PC-9 (cell line): ENCODE measurements around the gene LDLRAD3. TPM values are rescaled to one million over a fixed set of nuclear protein-coding genes. Genes with fewer than 3 reads are reported as not detected.
"Not testable (repeated sequence)": the region's sequence is repeated elsewhere in the genome, so short reads cannot be mapped to it uniquely, and the experiment has no call there.

ENCODE experiments used
- BruUV-seq: library from RNA; stranded (reverse); fragments of 400-500 nt; replicated peaks from 2 replicates; lab custom pipeline; 2021; lab: Mats Ljungman, UMichigan
- CTCF ChIA-PET: fragments of 300-600 bp; sonication (Branson Sonifier 250); formaldehyde crosslinking; loops from one replicate; lab custom pipeline; 2022; ENCODE audit warnings: antibody characterized with exemption; lab: Charles Lee
- POLR2A ChIA-PET: fragments of 300-600 bp; sonication (Branson Sonifier 250); formaldehyde crosslinking; loops from one replicate; lab custom pipeline; 2022; ENCODE audit warnings: antibody characterized with exemption; ENCODE audit not compliant: unreplicated experiment; lab: Charles Lee
- DNase-seq, 2 experiments: peaks; one replicate each; pipeline versions ENCODE4 v3.0.0 to v3.0.0-alpha.2; 2015 to 2022; ENCODE audit warnings: mixed read lengths in 1 of 2
- H2AFZ ChIP-seq: fragments of 200-600 bp; sonication (generic); 2 replicates; pipeline ENCODE4 v1.8.1; 2017; ENCODE audit warnings: antibody characterized with exemption
- H3F3A ChIP-seq: fragments of 200-600 bp; sonication (generic); 2 replicates; pipeline ENCODE4 v1.8.1; 2017; ENCODE audit warnings: antibody characterized with exemption, mild to moderate bottlenecking, low read depth; ENCODE audit not compliant: insufficient read depth
- H3K27ac ChIP-seq: fragments of 200-600 bp; sonication (generic); 2 replicates; pipeline ENCODE4 v1.6.1; 2016; ENCODE audit warnings: mixed run types
- H3K27me3 ChIP-seq: fragments of 200-600 bp; sonication (generic); 2 replicates; pipeline ENCODE4 v1.6.1; 2016; ENCODE audit warnings: low read depth, mixed run types; ENCODE audit not compliant: insufficient read depth
- H3K36me3 ChIP-seq: fragments of 200-600 bp; sonication (generic); 2 replicates; pipeline ENCODE4 v1.6.1; 2016; ENCODE audit warnings: low read depth, mixed run types
- H3K4me1 ChIP-seq: fragments of 200-600 bp; sonication (generic); replicated peaks from 2 replicates; pipeline ENCODE4 v1.6.1; 2016; ENCODE audit warnings: mixed run types; ENCODE audit not compliant: insufficient read depth
- H3K4me2 ChIP-seq: fragments of 200-600 bp; sonication (generic); 2 replicates; pipeline ENCODE4 v1.6.1; 2017; ENCODE audit warnings: mixed run types
- H3K4me3 ChIP-seq: fragments of 200-600 bp; sonication (generic); 2 replicates; pipeline ENCODE4 v1.6.1; 2016; ENCODE audit warnings: mixed run types
- H3K79me2 ChIP-seq: fragments of 200-600 bp; sonication (generic); 2 replicates; pipeline ENCODE4 v1.6.1; 2017; ENCODE audit warnings: low read depth, mixed run types
- H3K9me2 ChIP-seq: fragments of 200-600 bp; sonication (generic); 2 replicates; pipeline ENCODE4 v1.8.1; 2017; ENCODE audit warnings: mild to moderate bottlenecking; ENCODE audit not compliant: insufficient read depth
- H3K9me3 ChIP-seq: fragments of 200-600 bp; sonication (generic); 2 replicates; pipeline ENCODE4 v1.8.1; 2016; ENCODE audit warnings: low read depth; ENCODE audit not compliant: insufficient read depth
- H4K20me1 ChIP-seq: fragments of 200-600 bp; sonication (generic); 2 replicates; pipeline ENCODE4 v1.8.1; 2017; ENCODE audit not compliant: insufficient read depth
- CTCF ChIP-seq: fragments of 200-600 bp; sonication (generic); conservative IDR thresholded peaks from 2 replicates; pipeline ENCODE4 v1.6.1; 2017; ENCODE audit warnings: mixed run types, antibody characterized with exemption, mild to moderate bottlenecking, moderate library complexity
- EZH2 ChIP-seq: fragments of 200-600 bp; sonication (generic); IDR thresholded peaks from 2 replicates; pipeline ENCODE4 v1.8.0; 2017; ENCODE audit warnings: antibody characterized with exemption, low read depth
- intact Hi-C: fragments of 100-400 bp; cut with micrococcal nuclease; formaldehyde crosslinking; loops from one replicate; pipeline ENCODE4 v1.10.0; 2022; ENCODE audit not compliant: unreplicated experiment
- total RNA-seq: library from RNA; stranded (reverse); gene quantifications from 2 replicates; pipeline ENCODE4 v1.2.3, GENCODE V29; 2021

LDLRAD3 gene
- total RNA-seq, 1 experiment from 2014 or later = 15.9 TPM

GRCh38 chr11:36177836-36178235 lies 234.0 kb downstream of the LDLRAD3 start:
- H3K9me2 ChIP-seq = no peaks in the 10 kb centered on the region
- H3K4me1 ChIP-seq = no peaks in the 10 kb centered on the region
- no peaks in the 10 kb centered on the region for H3K79me2 ChIP-seq
- no peak overlapping the region for H2AFZ ChIP-seq
- no peak for DNase-seq
- no peaks in the 10 kb centered on the region for H3K36me3 ChIP-seq
- H4K20me1 ChIP-seq = 0 out of 2 replicates have a peak, but pooled peaks cover 3% of the 10 kb centered on the region
- ChIA-PET POLR2A (interaction anchor here (0.7 kb wide), 1 partner anchor 755 kb away, joined by 3 read pairs; no protein-coding TSS in a partner anchor), CTCF (no interaction called here)
- no peak for TF ChIP-seq EZH2
- no peak for TF ChIP-seq CTCF
- H3K4me2 ChIP-seq = no peak overlapping the region
- no peaks in the 10 kb centered on the region for H3K9me3 ChIP-seq
- BruUV-seq = no TSS peak
- intact Hi-C loops = no loop called here
- no peak overlapping the region for H3K4me3 ChIP-seq
- no peaks in the 10 kb centered on the region for H3K27me3 ChIP-seq
- no peaks in the 10 kb centered on the region for H3F3A ChIP-seq
- H3K27ac ChIP-seq = no peak overlapping the region

- ChIA-PET POLR2A (interaction anchor here (0.5 kb wide), 1 partner anchor 1043 kb away, joined by 6 read pairs; no protein-coding TSS in a partner anchor), CTCF (no interaction called here)
- Histone ChIP-seq H3K4me2 (no peak overlapping the region), H3F3A (no peaks in the 10 kb centered on the region), H3K9me3 (no peaks in the 10 kb centered on the region), H2AFZ (no peak overlapping the region), H3K27me3 (no peaks in the 10 kb centered on the region), H3K4me1 (no peaks in the 10 kb centered on the region), H3K27ac (no peak overlapping the region), H4K20me1 (no peaks in the 10 kb centered on the region; the same call in 1 of the 2 replicates), H3K4me3 (no peak overlapping the region), H3K9me2 (no peaks in the 10 kb centered on the region), H3K79me2 (no peaks in the 10 kb centered on the region), H3K36me3 (no peaks in the 10 kb centered on the region)
- BruUV-seq = no TSS peak
- TF ChIP-seq CTCF = no peak
- no peak for TF ChIP-seq EZH2
- DNase-seq = no peak
- intact Hi-C loops = no loop called here
Measured at GRCh38 chr11:36186340-36187175, 242.7 kb downstream of the LDLRAD3 start.

DNA sequence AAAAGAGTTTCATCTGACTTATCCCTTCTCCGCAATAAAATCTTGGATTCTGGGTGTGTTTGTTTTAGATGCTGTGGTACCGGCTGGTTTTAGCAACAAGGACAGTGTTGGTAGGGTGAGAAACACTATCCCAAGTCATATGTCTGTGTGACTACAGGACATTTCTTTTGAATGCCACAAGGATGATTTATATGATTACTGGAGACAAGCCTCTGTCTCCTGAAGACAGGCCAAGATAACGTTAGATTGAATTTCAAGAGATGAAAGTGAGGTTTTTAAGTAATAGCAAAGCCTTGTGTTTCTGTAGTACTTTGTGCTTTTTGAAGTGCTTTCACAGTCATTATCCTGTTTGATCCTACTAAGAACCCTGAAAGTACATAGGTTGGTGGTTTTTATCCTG lies 243.8 kb downstream of the LDLRAD3 start:
- Histone ChIP-seq H3K36me3 (0 out of 2 replicates have a peak, but pooled peaks cover under 1% of the 10 kb centered on the region), H3K27me3 (no peaks in the 10 kb centered on the region), H4K20me1 (no peaks in the 10 kb centered on the region; the same call in 1 of the 2 replicates), H3K4me1 (no peaks in the 10 kb centered on the region), H3K79me2 (no peaks in the 10 kb centered on the region), H2AFZ (no peak overlapping the region), H3K9me3 (no peaks in the 10 kb centered on the region), H3K4me3 (no peak overlapping the region), H3F3A (no peaks in the 10 kb centered on the region), H3K27ac (no peak overlapping the region), H3K4me2 (no peak overlapping the region), H3K9me2 (no peaks in the 10 kb centered on the region)
- intact Hi-C loops = no loop called here
- ChIA-PET CTCF (no interaction called here), POLR2A (no interaction called here)
- TF ChIP-seq EZH2 (no peak), CTCF (no peak)
- no TSS peak for BruUV-seq
- no peak for DNase-seq

DNA sequence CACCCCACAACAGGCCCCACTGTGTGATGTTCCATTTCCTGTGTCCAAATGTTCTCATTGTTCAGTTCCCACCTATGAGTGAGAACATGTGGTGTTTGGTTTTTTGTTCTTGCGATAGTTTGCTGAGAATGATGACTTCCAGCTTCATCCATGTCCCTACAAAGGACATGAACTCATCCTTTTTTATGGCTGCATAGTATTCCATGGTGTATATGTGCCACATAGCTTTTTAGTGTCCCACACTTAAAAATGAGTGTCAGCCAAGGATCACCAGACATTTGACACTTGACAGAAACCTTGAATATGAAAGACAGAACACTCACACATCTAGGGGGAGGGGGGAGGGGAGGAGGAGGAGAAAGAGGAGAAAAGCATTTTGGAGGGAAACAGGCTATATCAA lies 245.9 kb downstream of the LDLRAD3 start:
- H3K4me2 ChIP-seq, H3K27me3 ChIP-seq, H3F3A ChIP-seq, intact Hi-C loops, DNase-seq, H3K4me1 ChIP-seq, H3K4me3 ChIP-seq, H3K9me2 ChIP-seq, H3K36me3 ChIP-seq, H2AFZ ChIP-seq, H3K27ac ChIP-seq, POLR2A ChIA-PET, BruUV-seq, H3K79me2 ChIP-seq, H3K9me3 ChIP-seq, H4K20me1 ChIP-seq: not testable (repeated sequence)
- CTCF ChIA-PET = interaction anchor here (0.6 kb wide), 1 partner anchor 275 kb away, joined by 3 read pairs; no protein-coding TSS in a partner anchor
